Sigmoid colon (tissue), 4 donors: ENCODE results near the gene BCL2L1.

Source experiments
- EP300 ChIP-seq, 4 donors: sonication (generic); formaldehyde crosslinking; IDR thresholded peaks; one replicate each; pipeline ENCODE4 v1.6.1; 2017; ENCODE audit warnings: antibody characterized with exemption in 4 of 4
- POLR2A ChIP-seq, 2 donors: fragments of 450-650 bp; IDR thresholded peaks; one replicate each; pipeline ENCODE4 v1.6.1; 2016; ENCODE audit warnings: antibody characterized with exemption in 2 of 2, mild to moderate bottlenecking in 2 of 2, moderate library complexity in 2 of 2
- POLR2AphosphoS5 ChIP-seq, 4 donors: sonication (generic); formaldehyde crosslinking; IDR thresholded peaks; one replicate each; pipeline ENCODE4 v1.6.1; 2017; ENCODE audit warnings: antibody characterized with exemption in 4 of 4
- TF ChIP-seq, protein P1 (sequence below), 4 experiments: fragments of 450-650 bp in 3 of 4; fragments of 200-600 bp in 1 of 4; IDR thresholded peaks; one replicate each; pipeline ENCODE4 v1.5.1; 2016 to 2019; ENCODE audit warnings: antibody characterized with exemption in 4 of 4, mild to moderate bottlenecking in 3 of 4, moderate library complexity in 2 of 4

- TF ChIP-seq, protein P1, sequence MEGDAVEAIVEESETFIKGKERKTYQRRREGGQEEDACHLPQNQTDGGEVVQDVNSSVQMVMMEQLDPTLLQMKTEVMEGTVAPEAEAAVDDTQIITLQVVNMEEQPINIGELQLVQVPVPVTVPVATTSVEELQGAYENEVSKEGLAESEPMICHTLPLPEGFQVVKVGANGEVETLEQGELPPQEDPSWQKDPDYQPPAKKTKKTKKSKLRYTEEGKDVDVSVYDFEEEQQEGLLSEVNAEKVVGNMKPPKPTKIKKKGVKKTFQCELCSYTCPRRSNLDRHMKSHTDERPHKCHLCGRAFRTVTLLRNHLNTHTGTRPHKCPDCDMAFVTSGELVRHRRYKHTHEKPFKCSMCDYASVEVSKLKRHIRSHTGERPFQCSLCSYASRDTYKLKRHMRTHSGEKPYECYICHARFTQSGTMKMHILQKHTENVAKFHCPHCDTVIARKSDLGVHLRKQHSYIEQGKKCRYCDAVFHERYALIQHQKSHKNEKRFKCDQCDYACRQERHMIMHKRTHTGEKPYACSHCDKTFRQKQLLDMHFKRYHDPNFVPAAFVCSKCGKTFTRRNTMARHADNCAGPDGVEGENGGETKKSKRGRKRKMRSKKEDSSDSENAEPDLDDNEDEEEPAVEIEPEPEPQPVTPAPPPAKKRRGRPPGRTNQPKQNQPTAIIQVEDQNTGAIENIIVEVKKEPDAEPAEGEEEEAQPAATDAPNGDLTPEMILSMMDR (IDR thresholded peaks at IDR 0.05): no peak
- TF ChIP-seq POLR2A (IDR thresholded peaks at IDR 0.05) (no peak), POLR2AphosphoS5 (IDR thresholded peaks at IDR 0.05) (no peak), EP300 (IDR thresholded peaks at IDR 0.05) (no peak)
Observed at GRCh38 chr20:31694842-31695593, 27.6 kb downstream of the BCL2L1 start.
